CD4-positive, alpha-beta T cell treated with Interleukin-10 for 1 hour (primary cell): ENCODE results near the gene UBXN11.
"Not testable (repeated sequence)": the region's sequence is repeated elsewhere in the genome, so short reads cannot be mapped to it uniquely, and the experiment has no call there.

Experiments
- DNase-seq: peaks from one replicate; pipeline ENCODE4 v3.0.0-alpha.2; 2020

UBXN11 gene

DNA sequence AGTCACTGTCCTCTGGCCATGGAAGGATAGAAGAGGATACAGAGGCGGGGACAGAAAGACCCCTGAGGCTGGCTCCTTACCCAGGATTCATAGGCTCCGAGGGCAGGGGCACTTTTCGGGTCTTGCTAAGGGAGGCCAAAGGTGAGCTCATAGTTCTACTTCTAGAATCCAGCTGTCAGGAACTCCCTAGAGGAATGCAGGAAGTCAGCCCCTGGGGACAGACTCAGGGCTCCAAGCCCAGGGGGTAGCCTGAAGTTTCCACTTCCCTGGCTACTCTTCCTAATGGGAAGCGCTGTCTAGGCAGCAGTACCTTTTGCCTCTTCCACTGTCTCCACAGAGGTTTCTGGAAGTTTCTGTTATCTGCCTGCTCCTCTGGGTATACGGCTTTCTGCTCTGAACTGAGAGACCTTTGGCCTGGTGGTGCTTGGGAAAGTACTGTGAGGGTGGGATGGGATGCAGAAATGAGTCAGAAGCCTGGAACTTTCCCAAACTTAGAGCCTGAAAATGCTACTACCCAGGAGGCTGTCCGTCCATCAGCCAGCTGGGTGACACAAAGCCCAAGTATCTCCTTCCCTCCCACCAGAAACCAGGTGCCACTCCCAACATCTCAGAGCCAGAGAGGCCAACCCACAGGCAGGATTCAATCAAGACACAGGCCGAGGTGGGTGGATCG lies 3.6 kb downstream of the UBXN11 start:
- DNase-seq = no peak

GRCh38 chr1:26300578-26301275 lies 5.7 kb downstream of the UBXN11 start:
- DNase-seq = no peak

GRCh38 chr1:26297791-26298124 lies 8.7 kb downstream of the UBXN11 start:
- no peak for DNase-seq

- DNase-seq = no peak
Measured at GRCh38 chr1:26297057-26297790, 9.2 kb downstream of the UBXN11 start.

DNA sequence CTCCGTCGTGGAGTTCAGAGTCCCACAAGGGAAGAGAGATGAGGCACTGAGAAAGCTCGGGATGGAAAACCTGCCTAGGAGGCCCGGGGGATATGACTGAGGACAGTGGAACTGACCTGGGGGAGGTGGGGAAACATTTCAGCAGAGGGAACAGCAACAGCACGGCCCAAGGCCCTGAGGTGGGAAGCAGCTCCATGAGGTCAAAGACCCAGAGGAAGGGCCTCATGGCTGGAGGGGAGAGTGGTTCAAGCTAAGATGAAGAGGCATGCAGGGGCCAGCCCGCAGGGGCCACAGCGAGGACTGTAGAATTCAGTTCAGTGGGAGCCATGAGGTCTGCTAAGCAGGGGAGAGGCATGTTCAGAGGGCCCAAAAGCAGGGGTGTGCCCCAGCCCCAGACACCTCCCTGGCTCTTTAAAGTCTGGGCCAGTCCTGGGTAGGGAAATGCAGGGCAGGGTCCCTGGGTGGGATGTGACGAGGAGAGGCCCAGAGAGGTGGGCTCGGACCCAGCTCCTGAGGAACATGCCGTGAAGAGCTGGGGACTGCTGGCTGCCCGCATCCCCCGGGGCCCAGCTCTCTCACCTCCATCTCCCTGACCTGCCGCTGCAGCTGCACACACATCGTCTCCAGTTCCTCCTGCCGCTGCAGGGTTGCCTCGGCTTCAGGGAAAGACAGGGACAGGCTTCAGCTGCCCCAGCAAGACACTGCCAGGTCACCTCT lies 9.9 kb downstream of the UBXN11 start:
- DNase-seq = no peak

GRCh38 chr1:26295194-26296138 lies 11.0 kb downstream of the UBXN11 start:
- DNase-seq = no peak

DNA sequence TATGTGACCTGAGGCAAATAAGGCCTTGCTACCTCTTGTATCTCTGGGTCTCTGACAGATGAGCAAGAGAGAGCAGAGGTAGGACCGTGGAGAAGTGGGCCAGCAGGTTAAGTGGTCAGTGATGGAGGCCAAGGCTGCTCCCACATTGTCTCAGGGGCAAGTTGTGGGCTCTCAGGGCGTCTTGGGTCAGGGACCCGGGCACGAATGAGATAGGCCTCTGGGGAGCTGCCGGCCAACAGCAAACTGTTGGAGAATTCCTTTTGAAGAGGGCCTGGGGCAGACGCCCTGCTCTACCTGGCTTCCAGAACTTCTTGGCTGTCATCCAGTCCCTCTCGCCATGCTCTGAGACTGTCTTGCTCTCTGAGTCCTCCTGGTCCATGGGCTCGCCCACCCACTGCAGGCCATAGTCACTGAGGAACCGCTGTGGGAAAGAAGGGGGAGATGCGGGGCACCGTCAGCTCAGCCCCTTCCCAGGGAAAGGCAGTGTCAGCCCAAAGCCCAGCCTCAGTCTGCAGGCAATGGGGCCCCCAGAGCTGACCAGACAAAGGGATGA lies 12.4 kb downstream of the UBXN11 start:
- no peak for DNase-seq

DNA sequence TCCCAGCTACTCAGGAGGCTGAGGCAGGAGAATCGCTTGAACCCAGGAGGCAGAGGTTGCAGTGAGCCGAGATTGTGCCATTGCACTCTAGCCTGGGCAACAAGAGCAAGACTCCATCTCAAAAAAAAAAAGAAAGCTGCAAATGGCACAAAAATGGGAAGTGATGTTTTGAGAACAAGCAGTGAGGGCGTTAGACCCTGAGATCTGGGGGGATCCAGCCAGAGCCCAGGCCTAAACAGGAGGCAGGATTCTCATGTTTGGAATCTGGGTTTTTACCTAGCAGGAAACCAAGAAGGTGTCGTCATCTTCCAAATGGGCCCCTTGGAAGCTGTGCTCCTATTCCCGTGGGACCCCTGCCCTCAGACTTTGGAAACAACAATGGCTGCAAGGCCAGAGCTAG lies 13.7 kb downstream of the UBXN11 start:
- not testable (repeated sequence) for DNase-seq

- no peak for DNase-seq
Measured at GRCh38 chr1:26291939-26292338, 14.5 kb downstream of the UBXN11 start.

GRCh38 chr1:26291433-26291832 lies 15.0 kb downstream of the UBXN11 start:
- DNase-seq = no peak

- DNase-seq = no peak
Measured at GRCh38 chr1:26290882-26291261, 15.6 kb downstream of the UBXN11 start.

- peak; percentile 26 for DNase-seq
Measured at GRCh38 chr1:26290122-26290881, 16.1 kb downstream of the UBXN11 start.

- DNase-seq = peak; percentile 41
Measured at GRCh38 chr1:26289158-26290059, 17.0 kb downstream of the UBXN11 start.

DNA sequence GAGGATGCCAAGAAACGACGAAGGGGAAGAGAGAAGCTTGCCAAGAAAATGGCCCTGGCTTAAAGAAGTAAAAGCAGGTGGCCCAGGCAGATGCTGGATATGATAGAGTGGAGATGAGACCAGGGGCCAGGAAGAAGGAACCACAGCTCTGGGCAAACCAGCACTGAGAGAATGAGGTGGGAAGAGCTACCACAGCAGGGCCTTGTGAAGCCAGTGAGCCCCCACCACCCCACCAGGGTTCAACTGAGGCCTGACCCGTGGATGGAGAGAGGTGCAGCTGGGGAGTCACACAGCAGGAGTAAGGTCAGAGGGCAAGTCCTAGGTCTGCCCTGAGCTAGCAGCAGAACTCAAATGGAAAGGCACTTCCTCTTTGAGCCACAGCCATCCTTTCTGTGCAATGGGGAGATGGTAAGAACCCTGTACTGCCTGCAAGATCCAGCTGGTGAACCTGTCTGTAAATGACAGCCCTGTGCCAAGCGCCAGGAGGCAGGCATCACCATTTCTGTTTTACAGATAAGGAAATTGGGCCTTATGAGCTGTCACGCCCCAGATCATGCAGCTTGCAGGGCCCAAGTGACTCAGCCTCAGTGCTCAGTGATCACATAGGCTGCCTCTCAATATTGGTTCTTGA lies 18.0 kb downstream of the UBXN11 start:
- peak; percentile 48 for DNase-seq

- DNase-seq = no peak
Measured at GRCh38 chr1:26287811-26288210, 18.6 kb downstream of the UBXN11 start.

GRCh38 chr1:26287033-26287711 lies 19.3 kb downstream of the UBXN11 start:
- DNase-seq = peak; percentile 80

DNA sequence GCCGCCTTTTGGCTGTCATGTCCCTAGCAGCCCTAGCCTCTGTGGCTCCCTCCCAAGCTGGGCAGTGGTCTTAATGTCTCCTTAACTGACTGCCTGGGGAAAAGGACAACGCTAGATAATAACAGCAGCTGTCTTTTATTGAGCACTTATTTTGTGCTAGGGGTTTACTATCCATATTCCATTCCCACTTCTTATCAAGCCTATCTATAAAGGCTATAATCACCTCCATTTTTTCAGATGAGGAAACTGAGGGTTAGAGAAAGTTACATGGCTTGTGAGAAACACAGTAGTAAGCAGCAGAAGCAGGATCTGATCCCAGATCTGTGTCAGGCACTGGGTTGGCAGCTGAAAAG lies 20.4 kb downstream of the UBXN11 start:
- no peak for DNase-seq

- peak; percentile 39 for DNase-seq
Measured at GRCh38 chr1:26285366-26286063, 20.9 kb downstream of the UBXN11 start.
